HG03039 (cell line): ENCODE measurements around the gene PTGES3L.
"Not testable (repeated sequence)": the region's sequence is repeated elsewhere in the genome, so short reads cannot be mapped to it uniquely, and the experiment has no call there.

Experiments used
- ATAC-seq: cut with Tn5 transposase; IDR thresholded peaks from one replicate; pipeline ENCODE4 v1.9.1; 2021; ENCODE audit warnings: mild to moderate bottlenecking, moderate library complexity; ENCODE audit not compliant: unreplicated experiment

The PTGES3L gene

GRCh38 chr17:42985225-42985624 is 5.3 kb upstream of the PTGES3L start:
- no peak for ATAC-seq

- ATAC-seq = no peak
These were observed 2.4 kb upstream of the PTGES3L start for GRCh38 chr17:42982266-42982665.

GRCh38 chr17:42980766-42981397 is 1.0 kb upstream of the PTGES3L start:
- ATAC-seq = peak; percentile 37

GRCh38 chr17:42980274-42980765 is 440 bp upstream of the PTGES3L start, which contains the start of gene RUNDC1:
Gene RUNDC1, plus strand, starts transcription at chr17:42980565. Its CDS starts 12 bp downstream, at chr17:42980577.
- ATAC-seq = peak; percentile 62

GRCh38 chr17:42975701-42976100 is 4.2 kb downstream of the PTGES3L start:
- ATAC-seq = not testable (repeated sequence)

GRCh38 chr17:42975265-42975664 is 4.6 kb downstream of the PTGES3L start:
- ATAC-seq = no peak

GRCh38 chr17:42973323-42973722 is 6.6 kb downstream of the PTGES3L start:
- ATAC-seq = not testable (repeated sequence)

GRCh38 chr17:42971589-42971988 is 8.3 kb downstream of the PTGES3L start:
- ATAC-seq = no peak

- no peak for ATAC-seq
These were observed 10.8 kb downstream of the PTGES3L start for GRCh38 chr17:42969001-42969581.

GRCh38 chr17:42967925-42968324 is 12.0 kb downstream of the PTGES3L start:
- no peak for ATAC-seq

GRCh38 chr17:42964161-42964932 is 15.5 kb downstream of the PTGES3L start, which contains the start of gene AARSD1:
Gene AARSD1, minus strand, starts transcription at chr17:42964454. Its CDS starts 14 bp downstream, at chr17:42964440.
- peak; percentile 68 for ATAC-seq

GRCh38 chr17:42953669-42954068 is 26.2 kb downstream of the PTGES3L start:
- no peak for ATAC-seq

GRCh38 chr17:42950044-42950783 is 29.7 kb downstream of the PTGES3L start:
- no peak for ATAC-seq

- no peak for ATAC-seq
These were observed 33.1 kb downstream of the PTGES3L start for GRCh38 chr17:42946812-42947211.

GRCh38 chr17:42944211-42944610 is 35.7 kb downstream of the PTGES3L start:
- ATAC-seq = no peak

GRCh38 chr17:42937712-42938596 is 41.9 kb downstream of the PTGES3L start:
- ATAC-seq = no peak

- ATAC-seq = no peak
These were observed 50.4 kb downstream of the PTGES3L start for GRCh38 chr17:42929497-42929844.

- no peak for ATAC-seq
These were observed 51.0 kb downstream of the PTGES3L start for GRCh38 chr17:42928714-42929496.

GRCh38 chr17:42924891-42925290 is 55.0 kb downstream of the PTGES3L start:
- no peak for ATAC-seq
